ENCODE results near the gene DNASE1L1. TPM values are rescaled to one million over a fixed set of nuclear protein-coding genes. Genes with fewer than 3 reads are reported as not detected.

The DNASE1L1 gene
- total and polyA plus RNA-seq, 2 of the 13 experiments (the other 11 are each of a cell fraction or from before 2014, with no cell fraction given) = 4.7 to 12.3 TPM

- TF ChIP-seq SOX13 (IDR thresholded peaks at IDR 0.05) (no peak), SOX13 (CRISPR knock-in tag; conservative IDR thresholded peaks at IDR 0.05 in 1 of 2, IDR thresholded peaks at IDR 0.05 in 1 of 2) (peak in 1 of 2 experiments; percentile 16; a peak in 1 of 4 replicates), MEF2D (CRISPR knock-in tag; IDR thresholded peaks at IDR 0.05) (no peak), DBP (CRISPR knock-in tag; IDR thresholded peaks at IDR 0.05; ENCODE audit: not compliant biosample characterization) (no peak), GMEB1 (CRISPR knock-in tag; IDR thresholded peaks at IDR 0.05; ENCODE audit: borderline replicate concordance) (0 out of 2 replicates have a peak, but pooled peaks have one; percentile 25), RAD51 (IDR thresholded peaks at IDR 0.05; ENCODE audit: borderline replicate concordance) (no peak), XRCC5 (optimal IDR thresholded peaks at IDR 0.05; ENCODE audit: low read length) (peak; percentile 33), ETV5 (CRISPR knock-in tag; IDR thresholded peaks at IDR 0.05; ENCODE audit: borderline replicate concordance) (peak; percentile 54; the same call in 1 of the 2 replicates), ZNF629 (CRISPR knock-in tag; conservative IDR thresholded peaks at IDR 0.05) (no peak), ISX (CRISPR knock-in tag; conservative IDR thresholded peaks at IDR 0.05) (no peak), BHLHE40 (IDR thresholded peaks at IDR 0.05; ENCODE audit: low read length) (peak; percentile 27; the same call in 1 of the 2 replicates), PREB (CRISPR knock-in tag; IDR thresholded peaks at IDR 0.05) (no peak), ZNF501 (CRISPR knock-in tag; IDR thresholded peaks at IDR 0.05) (0 out of 2 replicates have a peak, but pooled peaks have one; percentile 19), ZNF800 (CRISPR knock-in tag; IDR thresholded peaks at IDR 0.05) (0 out of 2 replicates have a peak, but pooled peaks have one; percentile 8), HOXA5 (CRISPR knock-in tag; IDR thresholded peaks at IDR 0.05) (no peak), ADNP (CRISPR knock-in tag; IDR thresholded peaks at IDR 0.05) (no peak), SP1 (IDR thresholded peaks at IDR 0.05) (no peak), SP1 (CRISPR knock-in tag; IDR thresholded peaks at IDR 0.05) (no peak), ZSCAN30 (CRISPR knock-in tag; IDR thresholded peaks at IDR 0.05) (peak; percentile 62; the same call in 1 of the 2 replicates), ZNF205 (CRISPR knock-in tag; IDR thresholded peaks at IDR 0.05) (0 out of 2 replicates have a peak, but pooled peaks have one; percentile 4)
- TF ChIP-seq, protein P1, sequence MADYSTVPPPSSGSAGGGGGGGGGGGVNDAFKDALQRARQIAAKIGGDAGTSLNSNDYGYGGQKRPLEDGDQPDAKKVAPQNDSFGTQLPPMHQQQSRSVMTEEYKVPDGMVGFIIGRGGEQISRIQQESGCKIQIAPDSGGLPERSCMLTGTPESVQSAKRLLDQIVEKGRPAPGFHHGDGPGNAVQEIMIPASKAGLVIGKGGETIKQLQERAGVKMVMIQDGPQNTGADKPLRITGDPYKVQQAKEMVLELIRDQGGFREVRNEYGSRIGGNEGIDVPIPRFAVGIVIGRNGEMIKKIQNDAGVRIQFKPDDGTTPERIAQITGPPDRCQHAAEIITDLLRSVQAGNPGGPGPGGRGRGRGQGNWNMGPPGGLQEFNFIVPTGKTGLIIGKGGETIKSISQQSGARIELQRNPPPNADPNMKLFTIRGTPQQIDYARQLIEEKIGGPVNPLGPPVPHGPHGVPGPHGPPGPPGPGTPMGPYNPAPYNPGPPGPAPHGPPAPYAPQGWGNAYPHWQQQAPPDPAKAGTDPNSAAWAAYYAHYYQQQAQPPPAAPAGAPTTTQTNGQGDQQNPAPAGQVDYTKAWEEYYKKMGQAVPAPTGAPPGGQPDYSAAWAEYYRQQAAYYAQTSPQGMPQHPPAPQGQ (CRISPR knock-in tag; IDR thresholded peaks at IDR 0.05; ENCODE audit: borderline replicate concordance) = no peak
- TF ChIP-seq, protein P2, sequence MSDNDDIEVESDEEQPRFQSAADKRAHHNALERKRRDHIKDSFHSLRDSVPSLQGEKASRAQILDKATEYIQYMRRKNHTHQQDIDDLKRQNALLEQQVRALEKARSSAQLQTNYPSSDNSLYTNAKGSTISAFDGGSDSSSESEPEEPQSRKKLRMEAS (IDR thresholded peaks at IDR 0.05) = peak; percentile 89
Measured at GRCh38 chrX:154398668-154399526, 10.2 kb downstream of the DNASE1L1 start (continued).

All from HepG2 (cell line).